ENCODE measurements around the gene S100A2.
A peak's percentile ranks its signal among the peaks of the same experiment; 100 is the strongest.

Gene S100A2

GRCh38 chr1:153560771-153561465, 4.7 kb downstream of the S100A2 start:
- DNase-seq (ENCODE audit: low read depth in 2 of 2), result no peak
- TF ChIP-seq CTCF (IDR thresholded peaks at IDR 0.05; ENCODE audit: low read depth, low read length), result no peak
- no peak overlapping the region for H3K4me3 ChIP-seq (replicated peaks in 1 of 2; ENCODE audit: low read depth in 2 of 2, low read length in 2 of 2)

GRCh38 chr1:153560241-153560640, 5.4 kb downstream of the S100A2 start:
- H3K4me3 ChIP-seq (replicated peaks in 1 of 2; ENCODE audit: low read depth in 2 of 2, low read length in 2 of 2), result no peak overlapping the region
- DNase-seq (ENCODE audit: low read depth in 2 of 2), result no peak
- TF ChIP-seq CTCF (IDR thresholded peaks at IDR 0.05; ENCODE audit: low read depth, low read length), result no peak

- no peak overlapping the region for H3K4me3 ChIP-seq (replicated peaks in 1 of 2; ENCODE audit: low read depth in 2 of 2, low read length in 2 of 2)
- DNase-seq (ENCODE audit: low read depth in 2 of 2), result no peak
- no peak for TF ChIP-seq CTCF (IDR thresholded peaks at IDR 0.05; ENCODE audit: low read depth, low read length)
These were observed 7.8 kb downstream of the S100A2 start for GRCh38 chr1:153557877-153558276.

GRCh38 chr1:153556348-153556747, 9.3 kb downstream of the S100A2 start:
- no peak overlapping the region for H3K4me3 ChIP-seq (replicated peaks in 1 of 2; ENCODE audit: low read depth in 2 of 2, low read length in 2 of 2)
- DNase-seq (ENCODE audit: low read depth in 2 of 2), result no peak
- TF ChIP-seq CTCF (IDR thresholded peaks at IDR 0.05; ENCODE audit: low read depth, low read length), result no peak

- DNase-seq (ENCODE audit: low read depth in 2 of 2), result peak in 1 of 2 donors; percentile 47
- H3K4me3 ChIP-seq (replicated peaks in 1 of 2; ENCODE audit: low read depth in 2 of 2, low read length in 2 of 2), result no peak overlapping the region
- TF ChIP-seq CTCF (IDR thresholded peaks at IDR 0.05; ENCODE audit: low read depth, low read length), result no peak
These were observed 11.7 kb downstream of the S100A2 start for GRCh38 chr1:153553830-153554541.

- TF ChIP-seq CTCF (IDR thresholded peaks at IDR 0.05; ENCODE audit: low read depth, low read length), result no peak
- DNase-seq (ENCODE audit: low read depth in 2 of 2), result no peak
- H3K4me3 ChIP-seq (replicated peaks in 1 of 2; ENCODE audit: low read depth in 2 of 2, low read length in 2 of 2), result no peak overlapping the region
These were observed 12.5 kb downstream of the S100A2 start for GRCh38 chr1:153553096-153553495.
